ENCODE results near the gene CCDC170.

The CCDC170 gene

DNA sequence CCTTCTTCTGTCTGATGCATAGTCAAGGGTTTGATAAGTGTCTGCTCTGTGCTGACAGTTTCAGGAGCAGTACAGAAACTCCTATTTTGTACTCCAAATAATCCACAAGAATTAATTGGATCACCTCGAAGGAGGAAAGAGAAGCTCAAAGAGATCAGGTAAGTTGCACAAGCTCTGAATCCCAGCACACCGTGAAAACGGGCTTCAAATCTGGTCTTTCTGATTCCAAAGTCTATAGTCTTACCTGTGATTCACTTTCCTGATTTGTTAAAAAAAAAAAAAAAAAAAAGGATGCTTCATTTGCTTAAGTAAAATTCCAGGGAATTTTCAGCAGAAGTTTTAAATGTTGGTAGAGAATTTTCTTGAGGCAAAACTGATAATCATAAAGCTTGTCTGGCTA is 157.8 kb downstream of the CCDC170 start:
- no peak for DNase-seq (ENCODE audit: low read depth in 2 of 2)

GRCh38 chr6:151652325-151652724 is 158.5 kb downstream of the CCDC170 start:
- no peak for DNase-seq (ENCODE audit: low read depth in 2 of 2)

GRCh38 chr6:151655099-151655498 is 161.3 kb downstream of the CCDC170 start:
- DNase-seq (ENCODE audit: low read depth in 2 of 2): no peak

DNA sequence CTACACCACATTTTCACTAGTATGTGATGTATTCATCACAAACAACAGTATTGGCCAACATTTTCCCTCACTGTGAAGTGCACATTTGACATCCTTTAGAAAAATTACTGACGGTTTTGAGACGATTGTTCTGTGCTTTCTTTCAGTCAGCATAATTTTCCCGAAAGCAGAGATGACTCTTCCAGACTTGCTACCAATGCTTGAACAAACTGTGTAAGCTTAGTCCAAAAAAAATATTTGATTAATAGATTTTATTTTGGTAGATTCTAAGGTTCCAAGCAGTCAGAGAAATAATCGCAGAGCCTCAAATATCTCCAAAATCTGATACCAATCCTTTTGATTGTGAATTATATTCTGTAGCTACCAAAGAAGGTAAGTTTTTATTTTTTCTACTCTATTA is 162.6 kb downstream of the CCDC170 start:
- no peak for DNase-seq (ENCODE audit: low read depth in 2 of 2)

DNA sequence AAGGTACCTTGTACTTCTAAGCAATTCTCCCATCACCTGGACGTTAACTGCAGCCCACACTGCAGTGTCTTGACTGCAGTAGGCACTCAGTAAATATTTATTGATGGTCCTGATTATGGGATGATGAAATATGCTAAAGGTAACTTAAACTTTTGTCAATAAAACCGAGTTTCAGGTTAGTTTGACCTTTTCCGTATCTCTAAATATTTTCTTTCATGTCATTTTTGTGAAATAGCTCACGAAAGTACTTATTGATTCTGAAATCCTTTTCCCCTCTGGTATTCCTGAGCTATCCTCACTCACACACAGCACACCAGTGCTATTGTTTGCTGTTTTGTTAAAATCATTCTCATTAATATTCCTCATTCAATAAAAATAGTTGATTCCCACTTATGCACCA is 164.3 kb downstream of the CCDC170 start:
- no peak for DNase-seq (ENCODE audit: low read depth in 2 of 2)

- no peak for DNase-seq (ENCODE audit: low read depth in 2 of 2)
Observed at GRCh38 chr6:151659212-151659611, 165.4 kb downstream of the CCDC170 start.

DNA sequence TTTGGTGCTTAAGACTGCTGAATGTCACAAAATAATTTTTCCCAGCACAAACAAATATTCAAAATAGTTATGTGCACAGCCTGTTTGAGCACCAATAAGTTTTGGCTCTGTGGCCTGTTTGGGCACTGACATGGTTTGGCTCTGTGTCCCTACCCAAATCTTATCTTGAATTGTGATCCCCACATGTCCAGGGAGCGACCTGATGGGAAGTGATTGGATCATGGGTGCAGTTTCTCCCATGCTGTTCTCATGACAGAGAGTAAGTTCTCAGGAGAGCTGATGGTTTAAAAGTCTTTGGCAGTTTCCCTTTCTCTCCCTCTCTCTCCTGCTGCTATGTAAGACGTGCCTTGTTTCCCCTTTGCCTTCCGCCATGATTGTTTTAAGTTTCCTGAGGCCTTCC is 167.7 kb downstream of the CCDC170 start:
- DNase-seq (ENCODE audit: low read depth in 2 of 2): no peak

GRCh38 chr6:151661928-151662327 is 168.1 kb downstream of the CCDC170 start:
- DNase-seq (ENCODE audit: low read depth in 2 of 2): no peak

GRCh38 chr6:151663559-151663958 is 169.7 kb downstream of the CCDC170 start:
- no peak for DNase-seq (ENCODE audit: low read depth in 2 of 2)

- no peak for DNase-seq (ENCODE audit: low read depth in 2 of 2)
Observed at GRCh38 chr6:151664390-151664789, 170.6 kb downstream of the CCDC170 start.

GRCh38 chr6:151665329-151665728 is 171.5 kb downstream of the CCDC170 start:
- DNase-seq (ENCODE audit: low read depth in 2 of 2): no peak

DNA sequence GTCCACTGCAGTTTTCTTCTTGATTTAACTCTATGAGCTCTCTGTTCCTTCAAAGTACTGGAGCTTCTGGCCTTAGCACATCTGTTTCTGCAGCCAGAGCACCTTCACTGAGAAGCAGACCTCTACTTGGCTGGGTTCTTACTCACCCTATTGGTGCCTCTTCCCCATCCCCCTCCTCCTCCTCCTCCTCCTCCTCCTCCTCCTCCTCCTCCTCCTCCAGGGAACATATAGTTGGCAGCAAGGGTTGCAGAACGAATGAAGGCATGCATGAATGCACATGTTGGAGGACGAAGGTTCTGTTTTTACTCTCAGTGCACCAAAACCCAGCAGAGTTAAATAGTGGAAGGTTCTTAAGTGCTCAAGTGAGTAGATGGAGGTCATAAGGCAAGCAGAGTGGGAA is 172.7 kb downstream of the CCDC170 start:
- no peak for DNase-seq (ENCODE audit: low read depth in 2 of 2)

GRCh38 chr6:151669208-151669560 is 175.4 kb downstream of the CCDC170 start:
- DNase-seq (ENCODE audit: low read depth in 2 of 2): no peak

DNA sequence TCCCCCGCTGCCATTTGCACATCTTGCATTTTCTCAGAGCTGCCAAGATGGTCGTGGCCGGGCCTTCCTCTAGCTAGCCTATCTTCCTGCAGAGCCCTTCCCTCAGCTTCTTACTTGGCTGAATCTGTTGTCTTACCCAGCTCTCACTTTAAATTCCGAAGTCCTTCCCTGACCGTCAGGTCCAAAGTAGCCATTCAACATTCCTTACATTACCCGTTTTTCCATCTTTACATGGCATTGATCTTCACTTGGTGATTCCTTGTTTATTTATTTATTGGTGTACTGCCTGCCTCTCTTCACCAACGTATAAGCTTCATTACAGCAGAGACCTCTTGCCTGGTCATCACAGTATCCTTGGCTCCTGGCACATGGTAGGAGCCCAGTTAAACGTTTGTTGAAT is 176.3 kb downstream of the CCDC170 start:
- DNase-seq (ENCODE audit: low read depth in 2 of 2): no peak

Measured in stimulated activated CD8-positive, alpha-beta memory T cell treated with anti-CD3 and anti-CD28 coated beads, Interleukin-2, amount 100 ng/mL, for 1 hour (primary cell).